Sigmoid colon (tissue), 7 donors: ENCODE measurements around the gene CACNB1. TPM values are rescaled to one million over a fixed set of nuclear protein-coding genes. Genes with fewer than 3 reads are reported as not detected.
A peak's percentile ranks its signal among the peaks of the same experiment; 100 is the strongest.

ENCODE experiments used
- DNase-seq: peaks from one replicate; pipeline ENCODE4 v3.0.0-alpha.2; 2019
- H3K27ac ChIP-seq, 4 donors: fragments of 200-600 bp; sonication (generic); one replicate each; pipeline ENCODE4 v1.5.1; 2016 to 2019; ENCODE audit warnings: mild to moderate bottlenecking in 1 of 4
- H3K27me3 ChIP-seq, 3 donors: fragments of 200-600 bp; sonication (generic); one replicate each; pipeline ENCODE4 v1.5.1; 2019; ENCODE audit warnings: mild to moderate bottlenecking in 1 of 3
- H3K36me3 ChIP-seq, 4 donors: fragments of 200-600 bp; sonication (generic); one replicate each; pipeline ENCODE4 v1.5.1; 2016 to 2019
- H3K4me1 ChIP-seq, 4 donors: fragments of 200-600 bp; sonication (generic); one replicate each; pipeline ENCODE4 v1.5.1; 2017 to 2019
- H3K4me3 ChIP-seq, 4 donors: fragments of 200-600 bp; sonication (generic); one replicate each; pipeline ENCODE4 v1.5.1; 2017 to 2019; ENCODE audit warnings: mild to moderate bottlenecking in 2 of 4, moderate library complexity in 1 of 4
- H3K9me3 ChIP-seq, 4 donors: fragments of 200-600 bp in 3 of 4; sonication (generic) in 3 of 4; one replicate each; pipeline versions ENCODE4 v1.5.1 to v1.6.1; 2013 to 2019
- EP300 ChIP-seq, 4 donors: sonication (generic); formaldehyde crosslinking; IDR thresholded peaks; one replicate each; pipeline ENCODE4 v1.6.1; 2017; ENCODE audit warnings: antibody characterized with exemption in 4 of 4
- POLR2A ChIP-seq, 2 donors: fragments of 450-650 bp; IDR thresholded peaks; one replicate each; pipeline ENCODE4 v1.6.1; 2016; ENCODE audit warnings: antibody characterized with exemption in 2 of 2, mild to moderate bottlenecking in 2 of 2, moderate library complexity in 2 of 2
- POLR2AphosphoS5 ChIP-seq, 4 donors: sonication (generic); formaldehyde crosslinking; IDR thresholded peaks; one replicate each; pipeline ENCODE4 v1.6.1; 2017; ENCODE audit warnings: antibody characterized with exemption in 4 of 4
- WGBS, 2 donors: extraction: QIAGEN DNeasy Blood & Tissue Kit; methylation state at CpG; one replicate each; pipeline ENCODE4 v1.1.7; 2013; 5-methylcytosine and 5-hydroxymethylcytosine counted together
- intact Hi-C: fragments of 100-400 bp; cut with DNase I; formaldehyde crosslinking; loops from one replicate; pipeline ENCODE4 v1.15.1; 2023
- polyA plus RNA-seq, 3 donors: library from polyadenylated mRNA; stranded (reverse); fragments of 200-250 nt; gene quantifications; one replicate each; pipeline ENCODE4 v1.2.3, GENCODE V29; 2013
- total RNA-seq, 4 donors: library from RNA; depleted of rRNA; stranded (reverse); fragments of >200 nt; gene quantifications; one replicate each; pipeline ENCODE4 v1.1.0, GENCODE V29; 2016
- TF ChIP-seq, protein P1 (sequence below), 4 experiments: fragments of 450-650 bp in 3 of 4; fragments of 200-600 bp in 1 of 4; IDR thresholded peaks; one replicate each; pipeline ENCODE4 v1.5.1; 2016 to 2019; ENCODE audit warnings: antibody characterized with exemption in 4 of 4, mild to moderate bottlenecking in 3 of 4, moderate library complexity in 2 of 4
- donor health status: healthy with polysubstance abuse.
- donor health status: Bipolar disorder and iron deficiency.
- donor health status: healthy.

Gene CACNB1
- total and polyA plus RNA-seq, 7 donors: 3.0 to 11.6 (median 7.6) TPM

DNA sequence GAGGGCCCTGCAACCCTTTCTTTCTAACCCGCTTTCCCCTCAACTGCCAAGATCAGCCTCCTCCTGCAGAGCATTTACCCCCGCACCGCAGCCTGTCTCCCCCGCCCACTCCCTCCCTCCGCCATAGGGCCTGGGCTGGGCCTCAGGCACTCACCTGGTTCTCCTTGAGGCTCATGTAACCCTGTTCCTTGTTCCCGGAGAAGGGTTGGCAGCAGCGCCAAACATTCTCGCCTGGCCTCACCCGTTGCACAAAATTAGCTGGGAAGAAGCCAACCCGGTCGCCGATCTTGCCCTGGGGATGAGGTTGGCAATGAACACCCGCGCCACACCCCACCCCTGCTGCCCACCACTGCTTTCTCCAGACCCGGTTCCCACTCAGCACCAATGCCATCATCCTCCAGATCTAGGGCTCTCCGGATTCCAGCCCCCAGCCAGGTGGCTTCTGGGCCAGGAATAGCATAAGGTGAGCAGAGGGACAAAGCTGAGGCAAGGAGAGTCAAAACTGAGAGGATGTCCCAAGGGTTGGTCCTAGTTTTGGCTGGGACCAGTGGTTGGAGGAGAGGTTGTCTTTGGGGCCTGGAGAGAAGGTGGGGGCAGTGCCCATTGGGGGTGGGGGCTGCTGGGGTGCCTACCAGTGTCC, 15.5 kb upstream of the CACNB1 start:
- Histone ChIP-seq H3K27ac (no peak overlapping the region), H3K9me3 (no peaks in the 10 kb centered on the region), H3K27me3 (peaks cover 0 to 27% (median 5%) of the 10 kb centered on the region in 3 donors), H3K4me1 (peaks cover 0 to 25% (median 23%) of the 10 kb centered on the region in 4 donors), H3K36me3 (no peaks in the 10 kb centered on the region), H3K4me3 (no peak overlapping the region)
- TF ChIP-seq POLR2A (IDR thresholded peaks at IDR 0.05) (no peak), POLR2AphosphoS5 (IDR thresholded peaks at IDR 0.05) (no peak), EP300 (IDR thresholded peaks at IDR 0.05) (no peak)
- TF ChIP-seq, protein P1, sequence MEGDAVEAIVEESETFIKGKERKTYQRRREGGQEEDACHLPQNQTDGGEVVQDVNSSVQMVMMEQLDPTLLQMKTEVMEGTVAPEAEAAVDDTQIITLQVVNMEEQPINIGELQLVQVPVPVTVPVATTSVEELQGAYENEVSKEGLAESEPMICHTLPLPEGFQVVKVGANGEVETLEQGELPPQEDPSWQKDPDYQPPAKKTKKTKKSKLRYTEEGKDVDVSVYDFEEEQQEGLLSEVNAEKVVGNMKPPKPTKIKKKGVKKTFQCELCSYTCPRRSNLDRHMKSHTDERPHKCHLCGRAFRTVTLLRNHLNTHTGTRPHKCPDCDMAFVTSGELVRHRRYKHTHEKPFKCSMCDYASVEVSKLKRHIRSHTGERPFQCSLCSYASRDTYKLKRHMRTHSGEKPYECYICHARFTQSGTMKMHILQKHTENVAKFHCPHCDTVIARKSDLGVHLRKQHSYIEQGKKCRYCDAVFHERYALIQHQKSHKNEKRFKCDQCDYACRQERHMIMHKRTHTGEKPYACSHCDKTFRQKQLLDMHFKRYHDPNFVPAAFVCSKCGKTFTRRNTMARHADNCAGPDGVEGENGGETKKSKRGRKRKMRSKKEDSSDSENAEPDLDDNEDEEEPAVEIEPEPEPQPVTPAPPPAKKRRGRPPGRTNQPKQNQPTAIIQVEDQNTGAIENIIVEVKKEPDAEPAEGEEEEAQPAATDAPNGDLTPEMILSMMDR (IDR thresholded peaks at IDR 0.05): no peak
- DNase-seq: no peak
- intact Hi-C loops: no loop called here
- 26 to 66% methylated on average over 16 of the region's 16 CpGs for WGBS, 2 donors

- Histone ChIP-seq H3K36me3 (no peaks in the 10 kb centered on the region), H3K27ac (no peak overlapping the region), H3K4me3 (no peak overlapping the region), H3K27me3 (peaks cover 0 to 21% (median 5%) of the 10 kb centered on the region in 3 donors), H3K9me3 (no peaks in the 10 kb centered on the region), H3K4me1 (peaks cover 0 to 25% (median 23%) of the 10 kb centered on the region in 4 donors)
- TF ChIP-seq POLR2AphosphoS5 (IDR thresholded peaks at IDR 0.05): no peak
- TF ChIP-seq EP300 (IDR thresholded peaks at IDR 0.05): no peak
- 77 to 85% methylated on average over 11 of the region's 11 CpGs for WGBS, 2 donors
- intact Hi-C loops: no loop called here
- no peak for DNase-seq
Measured at GRCh38 chr17:39212195-39212810, 14.8 kb upstream of the CACNB1 start.

- 13 to 23% methylated on average over 22 of the region's 22 CpGs for WGBS, 2 donors
- Histone ChIP-seq H3K36me3 (peaks cover 0 to 2% (median 2%) of the 10 kb centered on the region in 4 donors), H3K4me3 (peak overlapping the region; percentile 30 to 57 (median 48)), H3K4me1 (peaks cover 0 to 25% (median 23%) of the 10 kb centered on the region in 4 donors), H3K27ac (peak overlapping the region in 3 of 4 donors; percentile 47 to 74 (median 57)), H3K9me3 (no peaks in the 10 kb centered on the region), H3K27me3 (peaks cover 0 to 4% (median 0%) of the 10 kb centered on the region in 3 donors)
- TF ChIP-seq, protein P1 (IDR thresholded peaks at IDR 0.05): no peak
- TF ChIP-seq POLR2AphosphoS5 (IDR thresholded peaks at IDR 0.05): no peak
- no peak for TF ChIP-seq EP300 (IDR thresholded peaks at IDR 0.05)
- no peak for TF ChIP-seq POLR2A (IDR thresholded peaks at IDR 0.05)
- no peak for DNase-seq
- intact Hi-C loops: no loop called here
Measured at GRCh38 chr17:39210093-39210434, 12.6 kb upstream of the CACNB1 start.

- Histone ChIP-seq H3K4me3 (peak overlapping the region; percentile 30 to 57 (median 48)), H3K4me1 (peaks cover 0 to 25% (median 23%) of the 10 kb centered on the region in 4 donors), H3K27me3 (peaks cover 0 to 4% (median 0%) of the 10 kb centered on the region in 3 donors), H3K9me3 (no peaks in the 10 kb centered on the region), H3K36me3 (peaks cover 0 to 8% (median 8%) of the 10 kb centered on the region in 4 donors), H3K27ac (peak overlapping the region; percentile 0 to 74 (median 52))
- WGBS, 2 donors: 3 to 4% methylated on average over 39 of the region's 39 CpGs
- intact Hi-C loops: loop anchor here (10.0 kb wide), 1 partner anchor 545 kb away; no protein-coding TSS in a partner anchor
- peak; percentile 95 for DNase-seq
- TF ChIP-seq, protein P1 (IDR thresholded peaks at IDR 0.05): no peak
- TF ChIP-seq EP300 (IDR thresholded peaks at IDR 0.05) (peak in 3 of 4 donors; percentile 61 to 81 (median 70)), POLR2A (IDR thresholded peaks at IDR 0.05) (no peak), POLR2AphosphoS5 (IDR thresholded peaks at IDR 0.05) (peak; percentile 25 to 56 (median 42))
Measured at GRCh38 chr17:39209317-39210092, 12.0 kb upstream of the CACNB1 start.
